GM10266 (cell line): ENCODE results near the gene CNNM2.

ENCODE experiments used
- DNase-seq: peaks from one replicate; pipeline ENCODE4 v3.0.0; 2012; ENCODE audit errors: extremely low spot score
- TF ChIP-seq, protein P1 (sequence below): IDR thresholded peaks from 2 replicates; pipeline ENCODE4 v1.5.1; 2012; ENCODE audit warnings: mild to moderate bottlenecking, low read depth; ENCODE audit not compliant: control insufficient read depth, insufficient read depth; ENCODE audit errors: missing control alignments

CNNM2 gene

DNA sequence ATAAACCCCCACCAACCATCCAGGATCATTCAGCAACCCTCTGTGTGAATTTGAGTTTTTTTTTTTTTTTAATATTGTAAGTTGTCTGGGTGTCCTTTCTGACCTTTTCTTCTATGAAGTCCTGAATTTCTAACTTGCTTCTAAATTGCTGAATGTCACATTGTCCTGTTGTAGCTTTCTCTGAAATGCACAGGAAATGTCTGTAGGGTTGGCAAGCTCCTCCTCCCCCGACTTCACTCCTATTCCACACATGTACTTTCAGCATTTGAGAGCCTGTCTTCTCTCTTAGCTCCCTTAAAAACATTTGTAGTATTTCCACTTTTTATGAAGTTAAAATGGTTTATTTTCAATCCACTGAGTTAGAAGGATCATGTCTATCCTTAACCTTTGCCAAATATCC is 3.3 kb upstream of the CNNM2 start:
- TF ChIP-seq, protein P1, sequence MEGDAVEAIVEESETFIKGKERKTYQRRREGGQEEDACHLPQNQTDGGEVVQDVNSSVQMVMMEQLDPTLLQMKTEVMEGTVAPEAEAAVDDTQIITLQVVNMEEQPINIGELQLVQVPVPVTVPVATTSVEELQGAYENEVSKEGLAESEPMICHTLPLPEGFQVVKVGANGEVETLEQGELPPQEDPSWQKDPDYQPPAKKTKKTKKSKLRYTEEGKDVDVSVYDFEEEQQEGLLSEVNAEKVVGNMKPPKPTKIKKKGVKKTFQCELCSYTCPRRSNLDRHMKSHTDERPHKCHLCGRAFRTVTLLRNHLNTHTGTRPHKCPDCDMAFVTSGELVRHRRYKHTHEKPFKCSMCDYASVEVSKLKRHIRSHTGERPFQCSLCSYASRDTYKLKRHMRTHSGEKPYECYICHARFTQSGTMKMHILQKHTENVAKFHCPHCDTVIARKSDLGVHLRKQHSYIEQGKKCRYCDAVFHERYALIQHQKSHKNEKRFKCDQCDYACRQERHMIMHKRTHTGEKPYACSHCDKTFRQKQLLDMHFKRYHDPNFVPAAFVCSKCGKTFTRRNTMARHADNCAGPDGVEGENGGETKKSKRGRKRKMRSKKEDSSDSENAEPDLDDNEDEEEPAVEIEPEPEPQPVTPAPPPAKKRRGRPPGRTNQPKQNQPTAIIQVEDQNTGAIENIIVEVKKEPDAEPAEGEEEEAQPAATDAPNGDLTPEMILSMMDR: no peak
- DNase-seq: no peak

DNA sequence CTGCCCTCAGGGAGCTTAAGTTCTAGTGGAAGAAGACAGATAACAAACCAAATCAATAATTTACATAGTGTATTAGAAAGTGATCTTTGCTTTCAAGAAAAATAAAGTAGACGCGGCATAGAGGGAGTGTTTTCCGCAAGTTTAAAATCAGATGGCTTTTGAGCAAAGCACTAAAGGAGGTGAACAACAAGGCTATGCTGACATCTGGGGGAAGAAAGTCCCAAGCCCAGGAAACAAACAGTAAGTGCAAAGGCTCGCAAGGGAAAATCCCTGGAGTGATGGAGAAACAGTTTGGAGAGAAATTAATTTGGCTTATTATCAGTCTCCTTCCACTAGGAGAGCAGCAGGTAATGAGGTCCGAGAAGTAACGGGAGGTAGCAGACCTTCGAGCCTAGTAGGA is 1.9 kb upstream of the CNNM2 start:
- TF ChIP-seq, protein P1: no peak
- DNase-seq: no peak

- TF ChIP-seq, protein P1: peak; percentile 98
- peak; percentile 78 for DNase-seq
These were observed 656 bp upstream of the CNNM2 start for GRCh38 chr10:102917314-102917961.

DNA sequence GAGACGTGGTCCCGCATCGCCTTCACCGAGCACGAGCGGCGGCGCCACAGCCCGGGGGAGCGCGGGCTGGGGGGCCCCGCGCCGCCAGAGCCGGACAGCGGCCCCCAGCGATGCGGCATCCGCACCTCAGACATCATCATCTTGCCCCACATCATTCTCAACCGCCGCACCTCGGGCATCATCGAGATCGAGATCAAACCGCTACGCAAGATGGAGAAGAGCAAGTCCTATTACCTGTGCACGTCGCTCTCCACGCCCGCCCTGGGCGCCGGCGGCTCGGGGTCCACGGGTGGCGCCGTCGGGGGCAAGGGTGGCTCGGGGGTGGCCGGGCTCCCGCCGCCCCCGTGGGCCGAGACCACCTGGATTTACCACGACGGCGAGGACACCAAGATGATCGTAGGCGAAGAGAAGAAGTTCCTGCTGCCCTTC is 737 bp downstream of the CNNM2 start:
- DNase-seq: peak; percentile 55
- TF ChIP-seq, protein P1: peak; percentile 13

DNA sequence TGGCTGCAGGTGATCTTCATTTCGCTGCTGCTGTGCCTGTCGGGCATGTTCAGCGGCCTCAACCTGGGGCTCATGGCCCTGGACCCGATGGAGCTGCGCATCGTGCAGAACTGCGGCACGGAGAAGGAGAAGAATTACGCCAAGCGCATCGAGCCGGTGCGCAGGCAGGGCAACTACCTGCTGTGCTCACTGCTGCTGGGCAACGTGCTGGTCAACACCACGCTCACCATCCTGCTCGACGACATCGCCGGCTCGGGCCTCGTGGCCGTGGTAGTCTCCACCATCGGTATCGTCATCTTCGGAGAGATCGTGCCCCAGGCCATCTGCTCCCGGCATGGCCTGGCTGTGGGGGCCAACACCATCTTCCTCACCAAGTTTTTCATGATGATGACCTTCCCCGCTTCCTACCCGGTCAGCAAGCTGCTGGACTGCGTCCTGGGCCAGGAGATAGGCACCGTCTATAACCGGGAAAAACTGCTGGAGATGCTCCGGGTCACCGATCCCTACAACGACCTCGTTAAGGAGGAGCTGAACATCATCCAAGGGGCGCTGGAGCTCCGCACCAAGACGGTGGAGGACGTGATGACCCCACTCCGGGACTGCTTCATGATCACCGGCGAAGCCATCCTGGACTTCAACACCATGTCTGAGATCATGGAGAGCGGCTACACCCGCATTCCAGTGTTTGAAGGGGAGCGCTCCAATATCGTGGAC is 1.3 kb downstream of the CNNM2 start:
- DNase-seq: no peak
- TF ChIP-seq, protein P1: no peak

DNA sequence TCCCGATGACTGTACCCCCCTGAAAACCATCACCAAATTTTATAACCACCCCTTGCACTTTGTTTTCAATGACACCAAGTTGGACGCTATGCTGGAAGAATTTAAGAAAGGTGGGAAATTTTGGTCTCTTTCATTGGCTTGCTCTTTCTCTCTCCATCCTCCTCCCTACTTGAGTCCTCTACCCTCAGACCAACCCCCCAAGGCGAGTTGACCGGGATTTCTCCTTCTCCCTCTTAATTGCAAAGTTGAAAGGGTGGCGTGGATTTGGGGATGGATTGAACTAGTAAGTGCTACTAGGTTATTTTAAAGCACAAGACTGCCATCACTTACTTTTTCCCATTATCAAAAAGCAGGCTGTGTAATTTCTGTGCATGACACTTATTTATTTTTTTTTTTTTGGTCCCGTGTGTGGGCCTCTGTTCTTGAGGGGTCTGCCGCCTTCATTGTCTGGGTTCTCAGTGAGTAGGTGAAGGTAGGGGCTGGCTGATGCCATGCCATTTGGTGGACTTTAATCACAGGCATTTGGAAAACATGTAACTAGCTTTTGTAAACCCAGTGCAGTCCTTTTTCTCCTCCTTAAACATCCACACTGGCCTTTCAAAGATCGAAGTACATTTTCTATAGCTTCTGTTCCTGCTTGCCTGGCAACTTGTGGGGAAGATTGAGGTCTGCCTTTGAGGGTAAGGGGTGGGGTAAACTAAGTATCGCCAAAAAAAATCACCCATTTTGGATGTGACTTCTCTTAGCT is 2.1 kb downstream of the CNNM2 start:
- no peak for DNase-seq

More for the DNA sequence above, 2.1 kb downstream of the CNNM2 start:
- TF ChIP-seq, protein P1: no peak
